ENCODE data around the gene LRSAM1.

- TF ChIP-seq CTCF (IDR thresholded peaks at IDR 0.05; ENCODE audit: low read depth, low read length) (no peak), EZH2phosphoT487 (IDR thresholded peaks at IDR 0.05; ENCODE audit: low read depth) (no peak)
Observed at GRCh38 chr9:127444283-127444920, 6.9 kb upstream of the LRSAM1 start.
